Activated T-cell treated with anti-CD3 and anti-CD28 coated beads, Interleukin-2, amount 50 U/mL, for 4 hours (primary cell): ENCODE results near the gene TBC1D17. TPM values are rescaled to one million over a fixed set of nuclear protein-coding genes. Genes with fewer than 3 reads are reported as not detected.

Experiments
- ATAC-seq, 2 donors: fragments of 200-7000 bp; cut with Tn5 transposase; one replicate each; pipeline ENCODE4 v1.10.0; 2021
- DNase-seq: peaks from one replicate; pipeline ENCODE4 v3.0.0-alpha.2; 2020
- H3K27me3 Mint-ChIP-seq: one replicate; pipeline ENCODE4 v1.8.0; 2021; ENCODE audit warnings: low read depth, mixed read lengths
- H3K36me3 Mint-ChIP-seq: one replicate; pipeline ENCODE4 v1.8.0; 2022; ENCODE audit warnings: mixed read lengths; ENCODE audit not compliant: insufficient read depth
- H3K4me1 Mint-ChIP-seq: one replicate; pipeline ENCODE4 v1.8.0; 2021; ENCODE audit warnings: low read depth, mixed read lengths
- H3K4me3 Mint-ChIP-seq: one replicate; pipeline ENCODE4 v1.8.0; 2021; ENCODE audit warnings: mild to moderate bottlenecking, moderate library complexity, mixed read lengths
- H3K9me3 Mint-ChIP-seq: one replicate; pipeline ENCODE4 v1.8.0; 2021; ENCODE audit warnings: mixed read lengths
- total RNA-seq, 3 donors: library from RNA; stranded (reverse); gene quantifications; one replicate each; pipeline ENCODE4 v1.2.1, GENCODE V29; 2021

The TBC1D17 gene
- total RNA-seq, 3 donors from 2014 or later = 29.1 to 30.5 (median 29.3) TPM

- Mint-ChIP-seq H3K4me3 (peak overlapping the region; percentile 98), H3K9me3 (peaks cover 8% of the 10 kb centered on the region), H3K4me1 (peaks cover 59% of the 10 kb centered on the region), H3K36me3 (peaks cover 34% of the 10 kb centered on the region), H3K27me3 (no peaks in the 10 kb centered on the region)
- ATAC-seq (peak; percentile 81 to 87), DNase-seq (peak; percentile 89)
Measured at GRCh38 chr19:49929611-49930482, 52.3 kb downstream of the TBC1D17 start.

GRCh38 chr19:49930483-49931011 is 53.0 kb downstream of the TBC1D17 start:
- ATAC-seq = no peak
- no peak for DNase-seq
- Mint-ChIP-seq H3K4me1 (peaks cover 55% of the 10 kb centered on the region), H3K36me3 (peaks cover 31% of the 10 kb centered on the region), H3K27me3 (no peaks in the 10 kb centered on the region), H3K9me3 (peaks cover 8% of the 10 kb centered on the region), H3K4me3 (peak overlapping the region; percentile 98)

GRCh38 chr19:49931293-49932040 is 54.0 kb downstream of the TBC1D17 start:
- Mint-ChIP-seq H3K9me3 (peaks cover 8% of the 10 kb centered on the region), H3K4me1 (peaks cover 53% of the 10 kb centered on the region), H3K27me3 (no peaks in the 10 kb centered on the region), H3K36me3 (peaks cover 29% of the 10 kb centered on the region), H3K4me3 (peak overlapping the region; percentile 29)
- DNase-seq (no peak), ATAC-seq (no peak)

- peaks cover 8% of the 10 kb centered on the region for H3K9me3 Mint-ChIP-seq
- H3K36me3 Mint-ChIP-seq = peaks cover 27% of the 10 kb centered on the region
- peak overlapping the region; percentile 29 for H3K4me3 Mint-ChIP-seq
- H3K4me1 Mint-ChIP-seq = peaks cover 50% of the 10 kb centered on the region
- no peak for ATAC-seq
- no peaks in the 10 kb centered on the region for H3K27me3 Mint-ChIP-seq
- DNase-seq = no peak
Measured at GRCh38 chr19:49932041-49932451, 54.5 kb downstream of the TBC1D17 start.

GRCh38 chr19:49932731-49933131 is 55.2 kb downstream of the TBC1D17 start:
- DNase-seq = no peak
- peaks cover 8% of the 10 kb centered on the region for H3K9me3 Mint-ChIP-seq
- H3K27me3 Mint-ChIP-seq = no peaks in the 10 kb centered on the region
- peaks cover 21% of the 10 kb centered on the region for H3K36me3 Mint-ChIP-seq
- peaks cover 46% of the 10 kb centered on the region for H3K4me1 Mint-ChIP-seq
- H3K4me3 Mint-ChIP-seq = peak overlapping the region; percentile 21
- no peak for ATAC-seq

GRCh38 chr19:49933643-49934042 is 56.1 kb downstream of the TBC1D17 start:
- peak overlapping the region; percentile 38 for H3K4me3 Mint-ChIP-seq
- H3K4me1 Mint-ChIP-seq = peaks cover 39% of the 10 kb centered on the region
- peaks cover 8% of the 10 kb centered on the region for H3K9me3 Mint-ChIP-seq
- H3K36me3 Mint-ChIP-seq = peaks cover 17% of the 10 kb centered on the region
- no peaks in the 10 kb centered on the region for H3K27me3 Mint-ChIP-seq
- ATAC-seq = no peak
- DNase-seq = no peak

GRCh38 chr19:49936549-49936948 is 59.0 kb downstream of the TBC1D17 start:
- peaks cover 3% of the 10 kb centered on the region for H3K27me3 Mint-ChIP-seq
- peaks cover 8% of the 10 kb centered on the region for H3K36me3 Mint-ChIP-seq
- peaks cover 4% of the 10 kb centered on the region for H3K9me3 Mint-ChIP-seq
- no peak for DNase-seq
- H3K4me1 Mint-ChIP-seq = peaks cover 21% of the 10 kb centered on the region
- no peak overlapping the region for H3K4me3 Mint-ChIP-seq
- ATAC-seq = no peak

GRCh38 chr19:49937750-49938381 is 60.4 kb downstream of the TBC1D17 start:
- Mint-ChIP-seq H3K4me3 (no peak overlapping the region), H3K4me1 (peaks cover 11% of the 10 kb centered on the region), H3K27me3 (peaks cover 4% of the 10 kb centered on the region), H3K9me3 (no peaks in the 10 kb centered on the region), H3K36me3 (no peaks in the 10 kb centered on the region)
- ATAC-seq (peak; percentile 79 to 80), DNase-seq (peak; percentile 78)

Other genes with a start within 250 kb of the TBC1D17 start
- gene RRAS, start 237.6 kb upstream of the TBC1D17 start, total RNA-seq = 1 to 10 TPM; 2.3 to 3.8 (median 3.5) TPM
- gene SCAF1, start 235.5 kb upstream of the TBC1D17 start, total RNA-seq = 10 to 100 TPM; 81.7 to 82.9 (median 82.5) TPM
- gene IRF3, start 211.8 kb upstream of the TBC1D17 start, total RNA-seq = 100 to 1,000 TPM; 140 to 160 (median 148) TPM
- gene BCL2L12, start 211.8 kb upstream of the TBC1D17 start, total RNA-seq = 10 to 100 TPM; 64.6 to 71.2 (median 71.1) TPM
- gene PRMT1, start 200.4 kb upstream of the TBC1D17 start, total RNA-seq = 100 to 1,000 TPM; 692 to 815 (median 725) TPM
- gene ADM5, start 188.1 kb upstream of the TBC1D17 start, total RNA-seq = 10 to 100 TPM; 16.3 to 20.8 (median 17.2) TPM
- gene CPT1C, start 186.6 kb upstream of the TBC1D17 start, total RNA-seq = 1 to 10 TPM in 1 of 3 donors, under 1 TPM in 2; 0.60 to 1.2 (median 0.95) TPM
- gene TSKS, start 114.4 kb upstream of the TBC1D17 start, total RNA-seq = 1 to 10 TPM in 1 of 3 donors, under 1 TPM in 1, not detected in 1; 0.40 to 1.2 TPM
- 10 to 100 TPM; 63.6 to 73.6 (median 71.5) TPM for gene AP2A1, start 110.7 kb upstream of the TBC1D17 start, total RNA-seq
- gene FUZ, start 64.4 kb upstream of the TBC1D17 start, total RNA-seq = 10 to 100 TPM; 15.6 to 19.9 (median 18.5) TPM
- 10 to 100 TPM; 44.1 to 51.0 (median 47.2) TPM for gene MED25, start 59.4 kb upstream of the TBC1D17 start, total RNA-seq
- 10 to 100 TPM; 77.8 to 86.3 (median 83.7) TPM for gene PTOV1, start 26.5 kb upstream of the TBC1D17 start, total RNA-seq
- gene PNKP, start 10.1 kb upstream of the TBC1D17 start, total RNA-seq = 100 to 1,000 TPM; 110 to 120 (median 110) TPM
- gene AKT1S1, start 347 bp upstream of the TBC1D17 start, total RNA-seq = 10 to 100 TPM; 25.3 to 31.6 (median 28.0) TPM
- 10 to 100 TPM; 24.7 to 52.7 (median 36.4) TPM for gene IL4I1, start 19.2 kb downstream of the TBC1D17 start, total RNA-seq
- gene ATF5, start 51.5 kb downstream of the TBC1D17 start, total RNA-seq = 10 to 100 TPM; 58.4 to 73.1 (median 60.6) TPM
- 100 to 1,000 TPM; 172 to 189 (median 184) TPM for gene NUP62, start 51.8 kb downstream of the TBC1D17 start, total RNA-seq
- gene SIGLEC11, start 83.5 kb downstream of the TBC1D17 start, total RNA-seq = not detected
- gene VRK3, start 147.7 kb downstream of the TBC1D17 start, total RNA-seq = 10 to 100 TPM; 40.5 to 45.8 (median 40.5) TPM
- gene ZNF473, start 148.3 kb downstream of the TBC1D17 start, total RNA-seq = 10 to 100 TPM in 2 of 3 donors, 1 to 10 TPM in 1; 9.5 to 12.7 (median 10.1) TPM